ENCODE data around the gene ATP8B2.

DNA sequence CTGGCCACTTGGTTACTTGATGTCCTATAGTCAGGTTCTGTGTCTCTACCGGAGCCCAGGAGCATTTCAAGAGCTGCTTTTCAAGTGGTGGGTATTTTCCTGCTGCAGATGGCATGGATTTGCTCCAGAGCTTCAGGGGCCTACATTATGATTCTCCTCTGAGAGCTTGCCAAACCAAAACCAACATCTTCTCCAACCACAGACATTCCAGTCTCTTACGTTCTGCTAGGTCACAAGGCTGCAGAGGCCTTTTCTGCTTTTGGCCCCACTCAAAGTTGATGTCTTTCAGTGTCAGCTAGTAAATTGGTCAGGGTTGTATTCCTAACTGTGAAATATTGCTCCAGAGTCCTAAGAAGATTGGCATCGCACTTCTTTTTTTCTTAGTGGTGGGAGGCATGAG is 19.2 kb upstream of the ATP8B2 start:
- TF ChIP-seq, protein P1, sequence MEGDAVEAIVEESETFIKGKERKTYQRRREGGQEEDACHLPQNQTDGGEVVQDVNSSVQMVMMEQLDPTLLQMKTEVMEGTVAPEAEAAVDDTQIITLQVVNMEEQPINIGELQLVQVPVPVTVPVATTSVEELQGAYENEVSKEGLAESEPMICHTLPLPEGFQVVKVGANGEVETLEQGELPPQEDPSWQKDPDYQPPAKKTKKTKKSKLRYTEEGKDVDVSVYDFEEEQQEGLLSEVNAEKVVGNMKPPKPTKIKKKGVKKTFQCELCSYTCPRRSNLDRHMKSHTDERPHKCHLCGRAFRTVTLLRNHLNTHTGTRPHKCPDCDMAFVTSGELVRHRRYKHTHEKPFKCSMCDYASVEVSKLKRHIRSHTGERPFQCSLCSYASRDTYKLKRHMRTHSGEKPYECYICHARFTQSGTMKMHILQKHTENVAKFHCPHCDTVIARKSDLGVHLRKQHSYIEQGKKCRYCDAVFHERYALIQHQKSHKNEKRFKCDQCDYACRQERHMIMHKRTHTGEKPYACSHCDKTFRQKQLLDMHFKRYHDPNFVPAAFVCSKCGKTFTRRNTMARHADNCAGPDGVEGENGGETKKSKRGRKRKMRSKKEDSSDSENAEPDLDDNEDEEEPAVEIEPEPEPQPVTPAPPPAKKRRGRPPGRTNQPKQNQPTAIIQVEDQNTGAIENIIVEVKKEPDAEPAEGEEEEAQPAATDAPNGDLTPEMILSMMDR (IDR thresholded peaks at IDR 0.05): no peak
- no peak for TF ChIP-seq POLR2A (IDR thresholded peaks at IDR 0.05)
- TF ChIP-seq POLR2AphosphoS5 (IDR thresholded peaks at IDR 0.05): no peak
- TF ChIP-seq EP300 (IDR thresholded peaks at IDR 0.05): no peak
